Activated CD8-positive, alpha-beta T cell treated with anti-CD3 and anti-CD28 coated beads, Interleukin-2, amount 10 ng/mL, durations not matched to agents 7 days and 5 days (primary cell): ENCODE results near the gene LONRF2. TPM values are rescaled to one million over a fixed set of nuclear protein-coding genes. Genes with fewer than 3 reads are reported as not detected.
"Not testable (repeated sequence)": the region's sequence is repeated elsewhere in the genome, so short reads cannot be mapped to it uniquely, and the experiment has no call there.

Experiments
- ATAC-seq: fragments of 150-1000 bp; cut with Tn5 transposase; one replicate; pipeline ENCODE4 v1.10.0; 2021; ENCODE audit warnings: moderate library complexity
- CTCF ChIA-PET: fragments of 350-600 bp; sonication (Branson Sonifier 250); formaldehyde crosslinking; loops from one replicate; lab custom pipeline; 2021; ENCODE audit warnings: antibody characterized with exemption; lab: Charles Lee
- POLR2A ChIA-PET: fragments of 350-600 bp; sonication (Branson Sonifier 250); formaldehyde crosslinking; loops from one replicate; lab custom pipeline; 2021; ENCODE audit warnings: antibody characterized with exemption; lab: Charles Lee
- DNase-seq: peaks from one replicate; pipeline ENCODE4 v3.0.0-alpha.2; 2020
- H3K27ac Mint-ChIP-seq: one replicate; pipeline ENCODE4 v1.8.0; 2021; ENCODE audit warnings: mild to moderate bottlenecking, mixed read lengths
- H3K27me3 Mint-ChIP-seq: one replicate; pipeline ENCODE4 v1.8.0; 2021; ENCODE audit warnings: low read depth, mixed read lengths
- H3K36me3 Mint-ChIP-seq: one replicate; pipeline ENCODE4 v1.8.0; 2021; ENCODE audit warnings: low read depth, mixed read lengths
- H3K4me1 Mint-ChIP-seq: one replicate; pipeline ENCODE4 v1.8.0; 2021; ENCODE audit warnings: low read depth, mixed read lengths
- H3K4me3 Mint-ChIP-seq: one replicate; pipeline ENCODE4 v1.8.0; 2021; ENCODE audit warnings: mild to moderate bottlenecking, mixed read lengths
- H3K9me3 Mint-ChIP-seq: one replicate; pipeline ENCODE4 v1.8.0; 2022; ENCODE audit warnings: mixed read lengths; ENCODE audit not compliant: insufficient read depth
- total RNA-seq, 2 experiments: library from RNA; stranded (reverse); gene quantifications; one replicate each; pipeline ENCODE4 v1.2.3, GENCODE V29; 2021

LONRF2 gene
- under 1 TPM; 0.05 to 0.11 TPM for total RNA-seq

- H3K36me3 Mint-ChIP-seq, result peaks cover 2% of the 10 kb centered on the region
- H3K4me1 Mint-ChIP-seq, result peaks cover 4% of the 10 kb centered on the region
- H3K27me3 Mint-ChIP-seq, result peaks cover 60% of the 10 kb centered on the region
- POLR2A ChIA-PET, result no interaction called here
- peaks cover 9% of the 10 kb centered on the region for H3K9me3 Mint-ChIP-seq
- H3K4me3 Mint-ChIP-seq, result no peak within 1 kb of the TSS
- DNase-seq, result peak; percentile 25
- CTCF ChIA-PET, result interaction anchor here (0.9 to 1.0 kb wide), 2 partner anchors 14 to 17 kb away, joined by 3 to 4 read pairs; no protein-coding TSS in a partner anchor
- peak; percentile 64 for ATAC-seq
- no peak within 1 kb of the TSS for H3K27ac Mint-ChIP-seq
Observed at GRCh38 chr2:100321866-100322820, at the start of gene LONRF2. LONRF2 (minus strand) TSS chr2:100322501; CDS start chr2:100322093, 408 bp downstream.

- no peak overlapping the region for H3K4me3 Mint-ChIP-seq
- no peak for ATAC-seq
- no peaks in the 10 kb centered on the region for H3K36me3 Mint-ChIP-seq
- H3K27ac Mint-ChIP-seq, result no peak overlapping the region
- DNase-seq, result no peak
- H3K27me3 Mint-ChIP-seq, result peaks cover 15% of the 10 kb centered on the region
- ChIA-PET POLR2A (interaction anchor here (0.6 kb wide), 1 partner anchor 50 kb away, joined by 3 read pairs; the partner anchor contains the start of gene CHST10), CTCF (interaction anchor here (0.9 to 2.8 kb wide), 5 partner anchors 14 to 105 kb away, joined by 3 to 16 read pairs (median 5); no protein-coding TSS in a partner anchor)
- H3K4me1 Mint-ChIP-seq, result peaks cover 5% of the 10 kb centered on the region
- H3K9me3 Mint-ChIP-seq, result peaks cover 27% of the 10 kb centered on the region
Observed at GRCh38 chr2:100367163-100367562, 44.9 kb upstream of the LONRF2 start.

- DNase-seq, result no peak
- Mint-ChIP-seq H3K9me3 (peaks cover 17% of the 10 kb centered on the region), H3K27ac (no peak overlapping the region), H3K27me3 (peaks cover 8% of the 10 kb centered on the region), H3K4me1 (peaks cover 5% of the 10 kb centered on the region), H3K36me3 (no peaks in the 10 kb centered on the region), H3K4me3 (no peak overlapping the region)
- ATAC-seq, result no peak
- CTCF ChIA-PET, result interaction anchor here (1.8 kb wide), 1 partner anchor 103 kb away, joined by 7 read pairs; no protein-coding TSS in a partner anchor
- POLR2A ChIA-PET, result no interaction called here
Observed at GRCh38 chr2:100365434-100365833, 43.1 kb upstream of the LONRF2 start.

GRCh38 chr2:100362269-100362668 is 40.0 kb upstream of the LONRF2 start:
- H3K4me3 Mint-ChIP-seq, DNase-seq, ATAC-seq, CTCF ChIA-PET, H3K27me3 Mint-ChIP-seq, H3K36me3 Mint-ChIP-seq, POLR2A ChIA-PET, H3K4me1 Mint-ChIP-seq, H3K27ac Mint-ChIP-seq: not testable (repeated sequence)
- H3K9me3 Mint-ChIP-seq, result peaks cover 12% of the 10 kb centered on the region

GRCh38 chr2:100359576-100359975 is 37.3 kb upstream of the LONRF2 start:
- ATAC-seq (no peak), DNase-seq (no peak)
- H3K4me1 Mint-ChIP-seq, result no peaks in the 10 kb centered on the region
- POLR2A ChIA-PET, result no interaction called here
- CTCF ChIA-PET, result interaction anchor here (0.9 kb wide), 1 partner anchor 22 kb away, joined by 4 read pairs; no protein-coding TSS in a partner anchor
- no peaks in the 10 kb centered on the region for H3K36me3 Mint-ChIP-seq
- H3K9me3 Mint-ChIP-seq, result peaks cover 12% of the 10 kb centered on the region
- H3K27ac Mint-ChIP-seq, result no peak overlapping the region
- H3K27me3 Mint-ChIP-seq, result peaks cover 16% of the 10 kb centered on the region
- H3K4me3 Mint-ChIP-seq, result no peak overlapping the region

- Mint-ChIP-seq H3K4me1 (no peaks in the 10 kb centered on the region), H3K27me3 (peaks cover 19% of the 10 kb centered on the region), H3K36me3 (no peaks in the 10 kb centered on the region), H3K4me3 (no peak overlapping the region), H3K9me3 (peaks cover 12% of the 10 kb centered on the region), H3K27ac (no peak overlapping the region)
- ATAC-seq, result no peak
- POLR2A ChIA-PET, result no interaction called here
- DNase-seq, result no peak
- CTCF ChIA-PET, result no interaction called here
Observed at GRCh38 chr2:100358554-100358953, 36.3 kb upstream of the LONRF2 start.

- Mint-ChIP-seq H3K4me3 (no peak overlapping the region), H3K27ac (no peak overlapping the region), H3K9me3 (no peaks in the 10 kb centered on the region), H3K27me3 (peaks cover 20% of the 10 kb centered on the region), H3K36me3 (no peaks in the 10 kb centered on the region), H3K4me1 (no peaks in the 10 kb centered on the region)
- CTCF ChIA-PET, result no interaction called here
- ATAC-seq (no peak), DNase-seq (no peak)
- POLR2A ChIA-PET, result no interaction called here
Observed at GRCh38 chr2:100352521-100352920, 30.2 kb upstream of the LONRF2 start.

- Mint-ChIP-seq H3K27ac (no peak overlapping the region), H3K27me3 (peaks cover 18% of the 10 kb centered on the region), H3K4me1 (no peaks in the 10 kb centered on the region), H3K9me3 (no peaks in the 10 kb centered on the region), H3K36me3 (no peaks in the 10 kb centered on the region), H3K4me3 (no peak overlapping the region)
- CTCF ChIA-PET, result no interaction called here
- POLR2A ChIA-PET, result no interaction called here
- DNase-seq, result no peak
- no peak for ATAC-seq
Observed at GRCh38 chr2:100350661-100351185, 28.4 kb upstream of the LONRF2 start.

- H3K4me3 Mint-ChIP-seq, H3K9me3 Mint-ChIP-seq, H3K36me3 Mint-ChIP-seq, DNase-seq, H3K4me1 Mint-ChIP-seq, H3K27ac Mint-ChIP-seq, CTCF ChIA-PET, POLR2A ChIA-PET, ATAC-seq: not testable (repeated sequence)
- H3K27me3 Mint-ChIP-seq, result peaks cover 23% of the 10 kb centered on the region
Observed at GRCh38 chr2:100345144-100345543, 22.8 kb upstream of the LONRF2 start.

GRCh38 chr2:100344433-100344832 is 22.1 kb upstream of the LONRF2 start:
- H3K27ac Mint-ChIP-seq, result no peak overlapping the region
- DNase-seq (no peak), ATAC-seq (no peak)
- no peak overlapping the region for H3K4me3 Mint-ChIP-seq
- no peaks in the 10 kb centered on the region for H3K36me3 Mint-ChIP-seq
- peaks cover 27% of the 10 kb centered on the region for H3K27me3 Mint-ChIP-seq
- ChIA-PET POLR2A (no interaction called here), CTCF (no interaction called here)
- no peaks in the 10 kb centered on the region for H3K9me3 Mint-ChIP-seq
- no peaks in the 10 kb centered on the region for H3K4me1 Mint-ChIP-seq

- H3K27ac Mint-ChIP-seq, ATAC-seq, H3K9me3 Mint-ChIP-seq, H3K4me3 Mint-ChIP-seq, DNase-seq, H3K36me3 Mint-ChIP-seq, CTCF ChIA-PET, H3K4me1 Mint-ChIP-seq, POLR2A ChIA-PET: not testable (repeated sequence)
- peaks cover 32% of the 10 kb centered on the region for H3K27me3 Mint-ChIP-seq
Observed at GRCh38 chr2:100342466-100342865, 20.2 kb upstream of the LONRF2 start.

GRCh38 chr2:100339823-100340222 is 17.5 kb upstream of the LONRF2 start:
- no peaks in the 10 kb centered on the region for H3K4me1 Mint-ChIP-seq
- no peak for ATAC-seq
- CTCF ChIA-PET, result interaction anchor here (2.2 kb wide), 1 partner anchor 78 kb away, joined by 6 read pairs; no protein-coding TSS in a partner anchor

More at GRCh38 chr2:100339823-100340222, 17.5 kb upstream of the LONRF2 start:
- no peak overlapping the region for H3K4me3 Mint-ChIP-seq
- POLR2A ChIA-PET, result no interaction called here
- DNase-seq, result no peak
- H3K27me3 Mint-ChIP-seq, result peaks cover 31% of the 10 kb centered on the region
- no peaks in the 10 kb centered on the region for H3K9me3 Mint-ChIP-seq
- H3K36me3 Mint-ChIP-seq, result no peaks in the 10 kb centered on the region
- no peak overlapping the region for H3K27ac Mint-ChIP-seq
